Sigmoid colon (tissue), 4 donors: ENCODE measurements around the gene INTS2.

Source experiments
- CTCF ChIP-seq, 4 experiments: fragments of 450-650 bp in 3 of 4; fragments of 200-600 bp in 1 of 4; IDR thresholded peaks; one replicate each; pipeline ENCODE4 v1.5.1; 2016 to 2019; ENCODE audit warnings: antibody characterized with exemption in 4 of 4, mild to moderate bottlenecking in 3 of 4, moderate library complexity in 2 of 4
- EP300 ChIP-seq, 4 donors: sonication (generic); formaldehyde crosslinking; IDR thresholded peaks; one replicate each; pipeline ENCODE4 v1.6.1; 2017; ENCODE audit warnings: antibody characterized with exemption in 4 of 4
- POLR2A ChIP-seq, 2 donors: fragments of 450-650 bp; IDR thresholded peaks; one replicate each; pipeline ENCODE4 v1.6.1; 2016; ENCODE audit warnings: antibody characterized with exemption in 2 of 2, mild to moderate bottlenecking in 2 of 2, moderate library complexity in 2 of 2

- no peak for TF ChIP-seq CTCF (IDR thresholded peaks at IDR 0.05)
- no peak for TF ChIP-seq EP300 (IDR thresholded peaks at IDR 0.05)
- no peak for TF ChIP-seq POLR2A (IDR thresholded peaks at IDR 0.05)
These were observed 18.6 kb upstream of the INTS2 start for GRCh38 chr17:61946359-61946758.
